Muscle of back (tissue), 10 donors: ENCODE data around the gene CRYBA4. TPM values are rescaled to one million over a fixed set of nuclear protein-coding genes. Genes with fewer than 3 reads are reported as not detected.

ENCODE experiments used
- polyA plus RNA-seq, 10 donors: library from polyadenylated mRNA; unstranded; fragments of 120-200 nt; gene quantifications; one replicate each; pipeline ENCODE4 v1.2.1, GENCODE V29; 2013; ENCODE audit not compliant: insufficient read length in 10 of 10

The CRYBA4 gene
- polyA plus RNA-seq, 10 donors = not detected

Other genes starting within 250 kb of the CRYBA4 start
- 1 to 10 TPM in 6 of 10 donors, under 1 TPM in 4; 0.67 to 2.4 (median 1.1) TPM for gene ASPHD2, start 192.7 kb upstream of the CRYBA4 start, polyA plus RNA-seq
- gene HPS4, start 138.2 kb upstream of the CRYBA4 start, polyA plus RNA-seq = 10 to 100 TPM; 10.8 to 22.0 (median 17.2) TPM
- gene SRRD, start 138.1 kb upstream of the CRYBA4 start, polyA plus RNA-seq = 10 to 100 TPM; 21.1 to 28.0 (median 24.6) TPM
- gene TFIP11, start 109.5 kb upstream of the CRYBA4 start, polyA plus RNA-seq = 10 to 100 TPM; 20.7 to 26.3 (median 21.3) TPM
- gene TPST2, start 31.8 kb upstream of the CRYBA4 start, polyA plus RNA-seq = 10 to 100 TPM in 1 of 10 donors, 1 to 10 TPM in 9; 6.3 to 10.5 (median 7.3) TPM
- gene CRYBB1, start 3.9 kb upstream of the CRYBA4 start, polyA plus RNA-seq = 1 to 10 TPM in 8 of 10 donors, under 1 TPM in 2; 0.80 to 1.7 (median 1.2) TPM
- 1 to 10 TPM in 3 of 10 donors, under 1 TPM in 7; 0.16 to 2.1 (median 0.44) TPM for gene MIAT, start 35.6 kb downstream of the CRYBA4 start, polyA plus RNA-seq